GM12878 (cell line): Measurements from ENCODE around the gene LMOD1.

Experiments
- EZH2 ChIP-seq: IDR thresholded peaks from 2 replicates; pipeline ENCODE4 v1.6.1; 2012; ENCODE audit warnings: low read depth, mild to moderate bottlenecking, control low read depth, inconsistent platforms, low read length, borderline replicate concordance; ENCODE audit not compliant: control insufficient read depth
- FOXM1 ChIP-seq: IDR thresholded peaks from 2 replicates; pipeline ENCODE4 v1.6.1; 2012; ENCODE audit warnings: low read depth, mild to moderate bottlenecking, inconsistent platforms, low read length, moderate library complexity
- MYC ChIP-seq: IDR thresholded peaks from 2 replicates; pipeline ENCODE4 v1.6.1; 2011; ENCODE audit warnings: mild to moderate bottlenecking, low read length, moderate library complexity, inconsistent platforms; ENCODE audit not compliant: insufficient read depth, insufficient replicate concordance, insufficient read length, severe bottlenecking
- NRF1 ChIP-seq: conservative IDR thresholded peaks from 2 replicates; pipeline ENCODE4 v1.6.1; 2011; ENCODE audit warnings: mild to moderate bottlenecking, low read depth, low read length, improper control_type of control experiment
- POLR2A ChIP-seq: IDR thresholded peaks from 2 replicates; pipeline ENCODE4 v1.6.1; 2011; ENCODE audit warnings: low read depth, mild to moderate bottlenecking, low read length
- SPI1 ChIP-seq: IDR thresholded peaks from 2 replicates; pipeline ENCODE4 v1.6.1; 2011; ENCODE audit warnings: low read depth, mild to moderate bottlenecking, low read length, moderate library complexity, borderline replicate concordance; ENCODE audit not compliant: insufficient read depth
- YY1 ChIP-seq: IDR thresholded peaks from 2 replicates; pipeline ENCODE4 v1.6.1; 2011; ENCODE audit warnings: low read depth, mild to moderate bottlenecking, low read length
- TF ChIP-seq, protein P1 (sequence below): IDR thresholded peaks from 2 replicates; pipeline ENCODE4 v1.6.1; 2012; ENCODE audit warnings: low read depth, low read length, improper control_type of control experiment
- TF ChIP-seq, protein P2 (sequence below), 3 experiments: IDR thresholded peaks in 2 of 3; conservative IDR thresholded peaks in 1 of 3; 2 replicates each; pipeline ENCODE4 v1.5.1; 2011; ENCODE audit warnings: low read depth in 3 of 3, low read length in 3 of 3, mild to moderate bottlenecking in 3 of 3, control low read depth in 2 of 3, moderate library complexity in 2 of 3, inconsistent platforms in 1 of 3, mixed read lengths in 1 of 3; ENCODE audit not compliant: control insufficient read depth in 2 of 3, insufficient read depth in 1 of 3; ENCODE audit errors: extremely low read depth in 1 of 3
- TF ChIP-seq, protein P3 (sequence below): IDR thresholded peaks from 2 replicates; pipeline ENCODE4 v1.6.1; 2011; ENCODE audit warnings: low read depth, mild to moderate bottlenecking, low read length, moderate library complexity, borderline replicate concordance; ENCODE audit errors: extremely low read depth
- TF ChIP-seq, protein P4 (sequence below): fragments of 150-350 bp; IDR thresholded peaks from 2 replicates; pipeline ENCODE4 v1.6.1; 2016; ENCODE audit warnings: low read depth, low read length

GRCh38 chr1:201874672-201875071 is 71.7 kb downstream of the LMOD1 start:
- TF ChIP-seq, protein P1, sequence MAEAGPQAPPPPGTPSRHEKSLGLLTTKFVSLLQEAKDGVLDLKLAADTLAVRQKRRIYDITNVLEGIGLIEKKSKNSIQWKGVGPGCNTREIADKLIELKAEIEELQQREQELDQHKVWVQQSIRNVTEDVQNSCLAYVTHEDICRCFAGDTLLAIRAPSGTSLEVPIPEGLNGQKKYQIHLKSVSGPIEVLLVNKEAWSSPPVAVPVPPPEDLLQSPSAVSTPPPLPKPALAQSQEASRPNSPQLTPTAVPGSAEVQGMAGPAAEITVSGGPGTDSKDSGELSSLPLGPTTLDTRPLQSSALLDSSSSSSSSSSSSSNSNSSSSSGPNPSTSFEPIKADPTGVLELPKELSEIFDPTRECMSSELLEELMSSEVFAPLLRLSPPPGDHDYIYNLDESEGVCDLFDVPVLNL, result no peak
- TF ChIP-seq YY1, result no peak
- TF ChIP-seq EZH2, result no peak
- no peak for TF ChIP-seq MYC
- TF ChIP-seq, protein P2, sequence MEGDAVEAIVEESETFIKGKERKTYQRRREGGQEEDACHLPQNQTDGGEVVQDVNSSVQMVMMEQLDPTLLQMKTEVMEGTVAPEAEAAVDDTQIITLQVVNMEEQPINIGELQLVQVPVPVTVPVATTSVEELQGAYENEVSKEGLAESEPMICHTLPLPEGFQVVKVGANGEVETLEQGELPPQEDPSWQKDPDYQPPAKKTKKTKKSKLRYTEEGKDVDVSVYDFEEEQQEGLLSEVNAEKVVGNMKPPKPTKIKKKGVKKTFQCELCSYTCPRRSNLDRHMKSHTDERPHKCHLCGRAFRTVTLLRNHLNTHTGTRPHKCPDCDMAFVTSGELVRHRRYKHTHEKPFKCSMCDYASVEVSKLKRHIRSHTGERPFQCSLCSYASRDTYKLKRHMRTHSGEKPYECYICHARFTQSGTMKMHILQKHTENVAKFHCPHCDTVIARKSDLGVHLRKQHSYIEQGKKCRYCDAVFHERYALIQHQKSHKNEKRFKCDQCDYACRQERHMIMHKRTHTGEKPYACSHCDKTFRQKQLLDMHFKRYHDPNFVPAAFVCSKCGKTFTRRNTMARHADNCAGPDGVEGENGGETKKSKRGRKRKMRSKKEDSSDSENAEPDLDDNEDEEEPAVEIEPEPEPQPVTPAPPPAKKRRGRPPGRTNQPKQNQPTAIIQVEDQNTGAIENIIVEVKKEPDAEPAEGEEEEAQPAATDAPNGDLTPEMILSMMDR (IDR thresholded peaks at IDR 0.05 in 2 of 3, conservative IDR thresholded peaks at IDR 0.05 in 1 of 3; ENCODE audit: control insufficient read depth in 2 of 3, extremely low read depth in 1 of 3, insufficient read depth in 1 of 3, low read depth in 3 of 3, low read length in 3 of 3), result no peak
- no peak for TF ChIP-seq FOXM1
- TF ChIP-seq, protein P3, sequence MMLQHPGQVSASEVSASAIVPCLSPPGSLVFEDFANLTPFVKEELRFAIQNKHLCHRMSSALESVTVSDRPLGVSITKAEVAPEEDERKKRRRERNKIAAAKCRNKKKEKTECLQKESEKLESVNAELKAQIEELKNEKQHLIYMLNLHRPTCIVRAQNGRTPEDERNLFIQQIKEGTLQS, result no peak
- no peak for TF ChIP-seq POLR2A
- no peak for TF ChIP-seq SPI1
- TF ChIP-seq NRF1, result no peak
- TF ChIP-seq, protein P4, sequence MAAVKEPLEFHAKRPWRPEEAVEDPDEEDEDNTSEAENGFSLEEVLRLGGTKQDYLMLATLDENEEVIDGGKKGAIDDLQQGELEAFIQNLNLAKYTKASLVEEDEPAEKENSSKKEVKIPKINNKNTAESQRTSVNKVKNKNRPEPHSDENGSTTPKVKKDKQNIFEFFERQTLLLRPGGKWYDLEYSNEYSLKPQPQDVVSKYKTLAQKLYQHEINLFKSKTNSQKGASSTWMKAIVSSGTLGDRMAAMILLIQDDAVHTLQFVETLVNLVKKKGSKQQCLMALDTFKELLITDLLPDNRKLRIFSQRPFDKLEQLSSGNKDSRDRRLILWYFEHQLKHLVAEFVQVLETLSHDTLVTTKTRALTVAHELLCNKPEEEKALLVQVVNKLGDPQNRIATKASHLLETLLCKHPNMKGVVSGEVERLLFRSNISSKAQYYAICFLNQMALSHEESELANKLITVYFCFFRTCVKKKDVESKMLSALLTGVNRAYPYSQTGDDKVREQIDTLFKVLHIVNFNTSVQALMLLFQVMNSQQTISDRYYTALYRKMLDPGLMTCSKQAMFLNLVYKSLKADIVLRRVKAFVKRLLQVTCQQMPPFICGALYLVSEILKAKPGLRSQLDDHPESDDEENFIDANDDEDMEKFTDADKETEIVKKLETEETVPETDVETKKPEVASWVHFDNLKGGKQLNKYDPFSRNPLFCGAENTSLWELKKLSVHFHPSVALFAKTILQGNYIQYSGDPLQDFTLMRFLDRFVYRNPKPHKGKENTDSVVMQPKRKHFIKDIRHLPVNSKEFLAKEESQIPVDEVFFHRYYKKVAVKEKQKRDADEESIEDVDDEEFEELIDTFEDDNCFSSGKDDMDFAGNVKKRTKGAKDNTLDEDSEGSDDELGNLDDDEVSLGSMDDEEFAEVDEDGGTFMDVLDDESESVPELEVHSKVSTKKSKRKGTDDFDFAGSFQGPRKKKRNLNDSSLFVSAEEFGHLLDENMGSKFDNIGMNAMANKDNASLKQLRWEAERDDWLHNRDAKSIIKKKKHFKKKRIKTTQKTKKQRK, result no peak
